HepG2 (cell line): ENCODE measurements around the gene ZNF490. TPM values are rescaled to one million over a fixed set of nuclear protein-coding genes. Genes with fewer than 3 reads are reported as not detected.

Experiments used
- ERF ChIP-seq: IDR thresholded peaks from 2 replicates; pipeline ENCODE4 v1.6.1; 2018; ENCODE audit warnings: missing biosample characterization, missing genetic modification reagents
- FOXM1 ChIP-seq: sonication (generic); formaldehyde crosslinking; IDR thresholded peaks from 2 replicates; pipeline ENCODE4 v1.5.0; 2020; ENCODE audit warnings: missing genetic modification reagents
- GATA4 ChIP-seq: sonication (generic); IDR thresholded peaks from 2 replicates; pipeline ENCODE4 v1.6.1; 2016; ENCODE audit warnings: antibody characterized with exemption, low read depth, borderline replicate concordance
- GATAD1 ChIP-seq: IDR thresholded peaks from 2 replicates; pipeline ENCODE4 v1.6.1; 2016; ENCODE audit warnings: missing genetic modification reagents, missing compliant biosample characterization
- HDAC1 ChIP-seq: sonication (generic); formaldehyde crosslinking; IDR thresholded peaks from 2 replicates; pipeline ENCODE4 v1.5.1; 2020; ENCODE audit warnings: mild to moderate bottlenecking, missing genetic modification reagents
- KAT7 ChIP-seq: IDR thresholded peaks from 2 replicates; pipeline ENCODE4 v1.6.1; 2018; ENCODE audit warnings: borderline replicate concordance, missing compliant biosample characterization
- MZF1 ChIP-seq: sonication (generic); formaldehyde crosslinking; IDR thresholded peaks from 2 replicates; pipeline ENCODE4 v1.8.1; 2023; ENCODE audit warnings: mild to moderate bottlenecking, missing genetic modification reagents, borderline replicate concordance
- NBN ChIP-seq: fragments of 450-650 bp; conservative IDR thresholded peaks from 2 replicates; pipeline ENCODE4 v1.6.1; 2017
- PHF21A ChIP-seq: sonication (generic); formaldehyde crosslinking; IDR thresholded peaks from 2 replicates; pipeline ENCODE4 v1.5.0; 2020; ENCODE audit warnings: mild to moderate bottlenecking, missing genetic modification reagents
- PRPF4 ChIP-seq: fragments of 200-400 bp; formaldehyde crosslinking; IDR thresholded peaks from 2 replicates; pipeline ENCODE4 v1.6.1; 2016; ENCODE audit warnings: low read length, low read depth; ENCODE audit not compliant: poor library complexity, severe bottlenecking
- SMAD1 ChIP-seq: sonication (generic); formaldehyde crosslinking; IDR thresholded peaks from 2 replicates; pipeline ENCODE4 v1.4.0; 2020; ENCODE audit warnings: missing genetic modification reagents, low read depth, mild to moderate bottlenecking, borderline replicate concordance
- SRY ChIP-seq: sonication (generic); formaldehyde crosslinking; IDR thresholded peaks from 2 replicates; pipeline ENCODE4 v1.8.0; 2022; ENCODE audit warnings: mild to moderate bottlenecking, missing genetic modification reagents
- TBP ChIP-seq: sonication (generic); formaldehyde crosslinking; IDR thresholded peaks from 2 replicates; pipeline ENCODE4 v1.5.0; 2020; ENCODE audit warnings: missing genetic modification reagents
- TCF7 ChIP-seq: sonication (generic); IDR thresholded peaks from 2 replicates; pipeline ENCODE4 v1.6.1; 2016; ENCODE audit warnings: antibody characterized with exemption, low read depth
- ZFP37 ChIP-seq: sonication (generic); formaldehyde crosslinking; IDR thresholded peaks from 2 replicates; pipeline ENCODE4 v1.4.0; 2020; ENCODE audit warnings: missing genetic modification reagents, borderline replicate concordance
- ZNF607 ChIP-seq: sonication (generic); formaldehyde crosslinking; IDR thresholded peaks from 2 replicates; pipeline ENCODE4 v1.5.1; 2020; ENCODE audit warnings: missing genetic modification reagents, mild to moderate bottlenecking, borderline replicate concordance
- ZNF747 ChIP-seq: sonication (generic); formaldehyde crosslinking; IDR thresholded peaks from 2 replicates; pipeline ENCODE4 v1.8.1; 2023; ENCODE audit warnings: missing genetic modification reagents, mild to moderate bottlenecking, borderline replicate concordance
- polyA plus RNA-seq, 8 experiments: library from polyadenylated mRNA; depleted of rRNA in 3 of 8; stranded (reverse) in 7 of 8; unstranded in 1 of 8; fragments of >200 nt; fragmentation: Illumina TruSeq in 4 of 8; extraction: Trizol in 4 of 8; gene quantifications; 2 replicates each; pipeline versions ENCODE4 v1.2.1 to v1.2.3, GENCODE V29; 2011 to 2016; ENCODE audit warnings: low read depth in 4 of 8, missing spikeins in 1 of 8, mixed read lengths in 1 of 8; ENCODE audit not compliant: insufficient read depth in 1 of 8
- total RNA-seq, 5 experiments: library from RNA; depleted of rRNA; stranded (reverse); fragments of >200 nt; fragmentation: Illumina TruSeq; extraction: Trizol; gene quantifications; 2 replicates each; pipeline ENCODE4 v1.2.3, GENCODE V29; 2016; ENCODE audit warnings: low read depth in 1 of 5
- TF ChIP-seq, protein P1 (sequence below): sonication (generic); formaldehyde crosslinking; IDR thresholded peaks from one replicate; pipeline ENCODE4 v1.5.1; 2020; ENCODE audit warnings: mild to moderate bottlenecking, missing genetic modification reagents; ENCODE audit errors: not compliant biosample characterization
- TF ChIP-seq, protein P2 (sequence below): sonication (generic); formaldehyde crosslinking; IDR thresholded peaks from 2 replicates; pipeline ENCODE4 v1.4.0; 2020; ENCODE audit warnings: missing genetic modification reagents, borderline replicate concordance
- TF ChIP-seq, protein P3 (sequence below): IDR thresholded peaks from 2 replicates; pipeline ENCODE4 v1.6.1; 2016; ENCODE audit warnings: mild to moderate bottlenecking

The ZNF490 gene
- total and polyA plus RNA-seq, 2 of the 13 experiments (the other 11 are each of a cell fraction or from before 2014, with no cell fraction given): 1.3 to 2.9 TPM

DNA sequence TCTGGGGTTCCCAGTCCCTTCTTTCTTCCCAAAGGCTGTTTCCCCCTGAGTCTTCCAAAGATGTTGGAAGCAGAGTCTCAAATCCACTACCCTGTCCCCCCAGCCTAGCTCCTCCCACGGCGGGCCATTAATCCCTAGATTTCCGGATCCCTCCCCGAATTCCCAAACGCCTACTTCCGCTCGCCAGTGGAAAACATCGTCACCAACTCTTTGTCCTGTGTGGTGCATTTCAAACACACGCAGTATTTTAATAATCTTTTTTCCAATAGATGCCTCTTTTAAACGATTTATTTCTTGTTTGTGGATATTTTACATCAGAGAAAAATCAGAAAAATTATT lies 717 bp upstream of the ZNF490 start (continued):
- TF ChIP-seq KAT7 (no peak), NBN (no peak), FOXM1 (CRISPR knock-in tag) (no peak), HDAC1 (peak; percentile 12; the same call in 1 of the 2 replicates), SRY (CRISPR knock-in tag) (no peak), TCF7 (no peak), GATAD1 (peak; percentile 76), MZF1 (CRISPR knock-in tag) (no peak), PHF21A (CRISPR knock-in tag) (no peak), ZNF607 (CRISPR knock-in tag) (no peak), SMAD1 (CRISPR knock-in tag) (no peak), ERF (CRISPR knock-in tag) (peak; percentile 4; the same call in 1 of the 2 replicates), ZFP37 (CRISPR knock-in tag) (no peak), PRPF4 (no peak), GATA4 (no peak), ZNF747 (no peak), TBP (CRISPR knock-in tag) (no peak)
- TF ChIP-seq, protein P1, sequence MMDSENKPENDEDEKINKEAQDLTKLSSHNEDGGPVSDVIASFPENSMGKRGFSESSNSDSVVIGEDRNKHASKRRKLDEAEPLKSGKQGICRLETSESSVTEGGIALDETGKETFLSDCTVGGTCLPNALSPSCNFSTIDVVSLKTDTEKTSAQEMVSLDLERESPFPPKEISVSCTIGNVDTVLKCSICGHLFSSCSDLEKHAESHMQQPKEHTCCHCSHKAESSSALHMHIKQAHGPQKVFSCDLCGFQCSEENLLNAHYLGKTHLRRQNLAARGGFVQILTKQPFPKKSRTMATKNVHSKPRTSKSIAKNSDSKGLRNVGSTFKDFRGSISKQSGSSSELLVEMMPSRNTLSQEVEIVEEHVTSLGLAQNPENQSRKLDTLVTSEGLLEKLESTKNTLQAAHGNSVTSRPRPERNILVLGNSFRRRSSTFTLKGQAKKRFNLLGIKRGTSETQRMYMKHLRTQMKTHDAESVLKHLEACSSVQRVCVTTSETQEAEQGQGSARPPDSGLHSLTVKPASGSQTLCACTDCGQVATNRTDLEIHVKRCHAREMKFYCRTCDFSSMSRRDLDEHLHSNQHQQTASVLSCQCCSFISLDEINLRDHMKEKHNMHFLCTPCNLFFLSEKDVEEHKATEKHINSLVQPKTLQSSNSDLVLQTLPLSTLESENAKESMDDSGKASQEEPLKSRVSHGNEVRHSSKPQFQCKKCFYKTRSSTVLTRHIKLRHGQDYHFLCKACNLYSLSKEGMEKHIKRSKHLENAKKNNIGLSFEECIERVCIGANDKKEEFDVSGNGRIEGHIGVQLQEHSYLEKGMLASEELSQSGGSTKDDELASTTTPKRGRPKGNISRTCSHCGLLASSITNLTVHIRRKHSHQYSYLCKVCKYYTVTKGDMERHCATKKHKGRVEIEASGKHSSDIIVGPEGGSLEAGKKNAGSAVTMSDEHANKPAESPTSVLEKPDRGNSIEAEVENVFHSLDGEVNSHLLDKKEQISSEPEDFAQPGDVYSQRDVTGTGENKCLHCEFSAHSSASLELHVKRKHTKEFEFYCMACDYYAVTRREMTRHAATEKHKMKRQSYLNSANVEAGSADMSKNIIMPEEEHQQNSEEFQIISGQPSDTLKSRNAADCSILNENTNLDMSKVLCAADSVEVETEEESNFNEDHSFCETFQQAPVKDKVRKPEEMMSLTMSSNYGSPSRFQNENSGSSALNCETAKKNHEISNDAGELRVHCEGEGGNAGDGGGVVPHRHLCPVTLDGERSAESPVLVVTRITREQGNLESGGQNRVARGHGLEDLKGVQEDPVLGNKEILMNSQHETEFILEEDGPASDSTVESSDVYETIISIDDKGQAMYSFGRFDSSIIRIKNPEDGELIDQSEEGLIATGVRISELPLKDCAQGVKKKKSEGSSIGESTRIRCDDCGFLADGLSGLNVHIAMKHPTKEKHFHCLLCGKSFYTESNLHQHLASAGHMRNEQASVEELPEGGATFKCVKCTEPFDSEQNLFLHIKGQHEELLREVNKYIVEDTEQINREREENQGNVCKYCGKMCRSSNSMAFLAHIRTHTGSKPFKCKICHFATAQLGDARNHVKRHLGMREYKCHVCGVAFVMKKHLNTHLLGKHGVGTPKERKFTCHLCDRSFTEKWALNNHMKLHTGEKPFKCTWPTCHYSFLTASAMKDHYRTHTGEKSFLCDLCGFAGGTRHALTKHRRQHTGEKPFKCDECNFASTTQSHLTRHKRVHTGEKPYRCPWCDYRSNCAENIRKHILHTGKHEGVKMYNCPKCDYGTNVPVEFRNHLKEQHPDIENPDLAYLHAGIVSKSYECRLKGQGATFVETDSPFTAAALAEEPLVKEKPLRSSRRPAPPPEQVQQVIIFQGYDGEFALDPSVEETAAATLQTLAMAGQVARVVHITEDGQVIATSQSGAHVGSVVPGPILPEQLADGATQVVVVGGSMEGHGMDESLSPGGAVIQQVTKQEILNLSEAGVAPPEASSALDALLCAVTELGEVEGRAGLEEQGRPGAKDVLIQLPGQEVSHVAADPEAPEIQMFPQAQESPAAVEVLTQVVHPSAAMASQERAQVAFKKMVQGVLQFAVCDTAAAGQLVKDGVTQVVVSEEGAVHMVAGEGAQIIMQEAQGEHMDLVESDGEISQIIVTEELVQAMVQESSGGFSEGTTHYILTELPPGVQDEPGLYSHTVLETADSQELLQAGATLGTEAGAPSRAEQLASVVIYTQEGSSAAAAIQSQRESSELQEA (CRISPR knock-in tag): no peak
- TF ChIP-seq, protein P2, sequence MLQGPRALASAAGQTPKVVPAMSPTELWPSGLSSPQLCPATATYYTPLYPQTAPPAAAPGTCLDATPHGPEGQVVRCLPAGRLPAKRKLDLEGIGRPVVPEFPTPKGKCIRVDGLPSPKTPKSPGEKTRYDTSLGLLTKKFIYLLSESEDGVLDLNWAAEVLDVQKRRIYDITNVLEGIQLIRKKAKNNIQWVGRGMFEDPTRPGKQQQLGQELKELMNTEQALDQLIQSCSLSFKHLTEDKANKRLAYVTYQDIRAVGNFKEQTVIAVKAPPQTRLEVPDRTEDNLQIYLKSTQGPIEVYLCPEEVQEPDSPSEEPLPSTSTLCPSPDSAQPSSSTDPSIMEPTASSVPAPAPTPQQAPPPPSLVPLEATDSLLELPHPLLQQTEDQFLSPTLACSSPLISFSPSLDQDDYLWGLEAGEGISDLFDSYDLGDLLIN (CRISPR knock-in tag): 0 out of 2 replicates have a peak, but pooled peaks have one; percentile 2
- TF ChIP-seq, protein P3, sequence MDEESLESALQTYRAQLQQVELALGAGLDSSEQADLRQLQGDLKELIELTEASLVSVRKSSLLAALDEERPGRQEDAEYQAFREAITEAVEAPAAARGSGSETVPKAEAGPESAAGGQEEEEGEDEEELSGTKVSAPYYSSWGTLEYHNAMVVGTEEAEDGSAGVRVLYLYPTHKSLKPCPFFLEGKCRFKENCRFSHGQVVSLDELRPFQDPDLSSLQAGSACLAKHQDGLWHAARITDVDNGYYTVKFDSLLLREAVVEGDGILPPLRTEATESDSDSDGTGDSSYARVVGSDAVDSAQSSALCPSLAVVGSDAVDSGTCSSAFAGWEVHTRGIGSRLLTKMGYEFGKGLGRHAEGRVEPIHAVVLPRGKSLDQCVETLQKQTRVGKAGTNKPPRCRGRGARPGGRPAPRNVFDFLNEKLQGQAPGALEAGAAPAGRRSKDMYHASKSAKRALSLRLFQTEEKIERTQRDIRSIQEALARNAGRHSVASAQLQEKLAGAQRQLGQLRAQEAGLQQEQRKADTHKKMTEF (CRISPR knock-in tag): no peak
